GM19023 (cell line): ENCODE data around the gene PIP4K2C.
"Not testable (repeated sequence)": the region's sequence is repeated elsewhere in the genome, so short reads cannot be mapped to it uniquely, and the experiment has no call there.

Experiments
- ATAC-seq: cut with Tn5 transposase; IDR thresholded peaks from one replicate; pipeline ENCODE4 v1.9.1; 2021; ENCODE audit warnings: mild to moderate bottlenecking, moderate library complexity; ENCODE audit not compliant: unreplicated experiment

The PIP4K2C gene

GRCh38 chr12:57558864-57559263, 32.1 kb upstream of the PIP4K2C start:
- no peak for ATAC-seq

- ATAC-seq, result no peak
Observed at GRCh38 chr12:57560516-57560915, 30.5 kb upstream of the PIP4K2C start.

GRCh38 chr12:57561117-57561516, 29.9 kb upstream of the PIP4K2C start:
- ATAC-seq, result not testable (repeated sequence)

GRCh38 chr12:57563358-57563757, 27.6 kb upstream of the PIP4K2C start:
- no peak for ATAC-seq

- ATAC-seq, result no peak
Observed at GRCh38 chr12:57564178-57564740, 26.7 kb upstream of the PIP4K2C start.

GRCh38 chr12:57568838-57569237, 22.2 kb upstream of the PIP4K2C start:
- no peak for ATAC-seq

GRCh38 chr12:57569858-57570257, 21.1 kb upstream of the PIP4K2C start:
- no peak for ATAC-seq

- ATAC-seq, result not testable (repeated sequence)
Observed at GRCh38 chr12:57570438-57570837, 20.6 kb upstream of the PIP4K2C start.

GRCh38 chr12:57571926-57572762, 18.8 kb upstream of the PIP4K2C start:
- no peak for ATAC-seq

- ATAC-seq, result no peak
Observed at GRCh38 chr12:57574795-57575194, 16.2 kb upstream of the PIP4K2C start.

GRCh38 chr12:57575771-57576612, 15.0 kb upstream of the PIP4K2C start:
- no peak for ATAC-seq

GRCh38 chr12:57576613-57577160, 14.3 kb upstream of the PIP4K2C start:
- ATAC-seq, result no peak

- ATAC-seq, result no peak
Observed at GRCh38 chr12:57577981-57578758, 12.8 kb upstream of the PIP4K2C start.

GRCh38 chr12:57579011-57579410, 12.0 kb upstream of the PIP4K2C start:
- ATAC-seq, result no peak

GRCh38 chr12:57579677-57580465, 11.1 kb upstream of the PIP4K2C start:
- ATAC-seq, result no peak

- no peak for ATAC-seq
Observed at GRCh38 chr12:57580466-57580795, 10.6 kb upstream of the PIP4K2C start.

- no peak for ATAC-seq
Observed at GRCh38 chr12:57581802-57582201, 9.2 kb upstream of the PIP4K2C start.

GRCh38 chr12:57582440-57582839, 8.6 kb upstream of the PIP4K2C start:
- ATAC-seq, result no peak

GRCh38 chr12:57583008-57583831, 7.8 kb upstream of the PIP4K2C start:
- peak; percentile 96 for ATAC-seq
